Pulmonary artery endothelial cell (primary cell): ENCODE data around the gene TSG101. TPM values are rescaled to one million over a fixed set of nuclear protein-coding genes. Genes with fewer than 3 reads are reported as not detected.
A peak's percentile ranks its signal among the peaks of the same experiment; 100 is the strongest.

ENCODE experiments used
- DNase-seq: peaks from one replicate; pipeline ENCODE4 v3.0.0-alpha.2; 2011; ENCODE audit warnings: low read depth, low spot score
- total RNA-seq: library from RNA; depleted of rRNA; stranded (reverse); fragments of >200 nt; gene quantifications from 2 replicates; pipeline ENCODE4 v1.2.3, GENCODE V29; 2014

The TSG101 gene
- total RNA-seq, 1 donor from 2014 or later, result 51.8 TPM

DNA sequence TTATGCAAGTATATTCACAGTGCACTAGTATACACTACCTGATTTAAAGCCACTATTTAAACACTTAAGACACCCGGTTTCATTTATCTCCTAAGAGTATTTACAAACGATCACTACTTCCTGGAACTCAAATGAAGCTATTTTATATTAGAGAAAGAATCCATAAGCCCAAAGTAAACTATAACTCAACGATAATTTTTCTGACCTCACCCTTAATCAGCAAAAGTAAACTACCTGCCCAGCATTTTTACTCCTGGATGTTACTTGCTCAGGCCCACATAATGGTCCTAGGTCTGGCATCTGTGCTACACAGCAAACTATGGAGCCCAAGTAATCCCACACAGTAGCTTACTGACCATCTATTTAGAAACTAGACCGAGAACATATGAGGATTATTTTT is 33.4 kb downstream of the TSG101 start:
- no peak for DNase-seq

DNA sequence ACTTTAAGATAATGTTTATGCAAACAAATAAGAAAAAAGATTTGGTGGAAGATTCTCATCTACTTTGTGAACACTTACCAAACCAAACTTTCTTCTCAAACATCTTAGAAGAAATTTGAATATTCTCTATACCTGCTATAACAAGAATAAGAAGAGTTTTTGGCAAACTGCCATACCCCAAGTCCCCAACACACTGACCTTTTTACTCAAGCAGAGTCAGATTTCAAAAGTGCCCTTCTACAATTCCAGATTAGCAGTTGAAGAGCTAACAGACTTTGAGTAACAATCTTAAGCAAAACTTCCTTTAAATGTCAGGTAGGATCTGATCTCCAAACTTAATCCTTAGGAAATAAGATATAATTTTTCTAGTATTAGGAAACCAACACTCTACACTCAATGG is 33.9 kb downstream of the TSG101 start:
- DNase-seq, result no peak

DNA sequence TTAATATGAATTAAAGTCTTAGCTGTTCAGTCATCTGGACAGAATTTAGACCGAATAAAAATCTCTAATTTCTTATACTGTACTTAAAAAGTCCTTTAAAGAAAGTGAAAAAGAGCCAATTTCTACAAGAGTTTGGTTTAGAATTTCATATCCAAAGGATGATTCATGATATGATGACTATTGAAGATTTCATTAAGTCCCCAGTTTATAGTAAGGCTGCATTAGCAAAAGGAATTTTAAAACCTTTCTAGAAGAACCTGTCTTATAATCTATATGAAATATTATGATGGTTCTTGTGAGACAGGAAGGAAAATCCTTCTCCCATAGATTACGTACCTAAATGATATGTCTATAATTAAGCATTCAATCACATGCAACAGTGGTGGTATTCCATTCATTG is 34.8 kb downstream of the TSG101 start:
- DNase-seq, result no peak

DNA sequence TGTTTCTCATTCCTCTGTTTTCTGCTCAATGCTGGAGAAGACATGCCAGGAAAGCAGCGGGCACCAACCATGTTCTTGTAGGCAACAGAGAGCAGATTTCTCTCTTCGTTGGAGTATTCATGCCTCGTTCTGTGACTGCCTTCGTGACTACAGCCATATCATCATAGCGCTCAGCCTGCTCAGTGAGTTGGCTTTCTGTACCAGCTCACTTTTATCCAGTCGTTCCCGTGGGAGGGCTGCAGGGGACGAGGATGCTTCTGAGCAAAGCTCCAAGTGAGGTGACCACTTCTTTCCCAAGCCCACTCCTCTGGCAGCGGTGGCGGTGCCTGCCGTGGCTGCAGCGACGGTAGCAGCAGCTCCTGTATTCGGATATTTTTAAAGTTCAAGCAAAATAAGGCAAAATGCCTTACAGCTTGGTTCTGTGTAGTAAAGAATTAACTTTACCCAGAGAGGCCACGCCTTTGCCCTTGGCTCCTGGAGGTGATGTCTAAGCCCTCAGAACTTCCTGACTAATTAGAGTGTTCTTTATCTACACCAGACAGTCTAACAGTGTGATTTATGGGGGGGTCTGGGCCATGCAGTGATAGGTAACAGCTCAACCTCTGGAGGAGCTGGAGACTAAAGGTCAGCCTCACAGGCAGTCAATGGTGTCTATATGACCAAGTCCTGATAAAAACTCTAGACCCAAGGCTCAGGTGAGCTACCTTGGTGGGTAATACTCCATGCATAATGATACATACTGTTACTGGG is 35.8 kb downstream of the TSG101 start:
- DNase-seq, result no peak

DNA sequence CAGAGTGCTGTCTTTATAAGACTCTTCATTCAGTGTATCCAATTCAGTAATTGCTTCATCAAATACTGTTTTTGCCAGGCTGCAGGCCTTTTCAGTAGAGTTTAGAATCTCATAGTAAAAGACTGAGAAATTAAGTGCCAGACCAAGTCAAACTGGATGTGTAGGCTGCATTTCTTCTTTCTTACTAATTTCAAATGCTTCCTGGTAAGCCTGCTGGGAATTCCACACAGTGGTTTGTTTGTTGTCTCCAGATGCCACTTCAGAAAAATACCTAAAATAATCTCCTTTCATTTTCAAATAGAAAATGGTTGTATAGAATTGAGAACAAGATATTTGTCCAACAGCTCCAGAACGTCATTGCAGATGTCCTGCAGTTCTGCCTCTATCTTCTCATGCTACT is 36.4 kb downstream of the TSG101 start:
- DNase-seq, result no peak

DNA sequence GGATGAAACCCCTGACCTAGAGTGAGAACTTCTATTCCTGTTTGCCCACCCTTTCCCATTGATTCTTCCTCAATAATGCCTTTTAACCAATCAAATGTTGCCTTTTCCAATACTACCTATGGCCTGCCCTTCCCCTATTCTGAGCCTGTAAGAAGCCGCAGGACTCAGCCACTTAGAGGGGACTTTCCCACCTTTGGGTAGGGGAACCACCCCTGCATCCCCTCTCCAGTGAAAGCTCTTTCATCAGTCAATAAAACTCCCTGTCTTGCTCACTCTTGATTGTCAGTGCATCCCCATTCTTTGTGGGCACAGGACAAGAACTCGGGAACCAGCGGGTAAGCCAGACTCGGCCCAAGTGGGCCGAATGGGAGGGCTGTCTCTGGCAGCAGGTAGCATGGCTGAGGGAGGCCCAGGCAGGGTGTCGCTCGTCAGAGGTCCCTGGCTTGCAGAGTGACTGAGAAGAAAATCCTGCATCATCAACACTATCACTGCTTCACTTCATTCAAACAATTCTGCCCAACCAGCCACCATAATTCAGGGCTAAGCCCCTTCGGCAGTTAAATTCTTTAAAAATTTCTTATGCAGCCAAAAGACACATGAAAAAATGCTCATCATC is 40.7 kb downstream of the TSG101 start:
- no peak for DNase-seq

DNA sequence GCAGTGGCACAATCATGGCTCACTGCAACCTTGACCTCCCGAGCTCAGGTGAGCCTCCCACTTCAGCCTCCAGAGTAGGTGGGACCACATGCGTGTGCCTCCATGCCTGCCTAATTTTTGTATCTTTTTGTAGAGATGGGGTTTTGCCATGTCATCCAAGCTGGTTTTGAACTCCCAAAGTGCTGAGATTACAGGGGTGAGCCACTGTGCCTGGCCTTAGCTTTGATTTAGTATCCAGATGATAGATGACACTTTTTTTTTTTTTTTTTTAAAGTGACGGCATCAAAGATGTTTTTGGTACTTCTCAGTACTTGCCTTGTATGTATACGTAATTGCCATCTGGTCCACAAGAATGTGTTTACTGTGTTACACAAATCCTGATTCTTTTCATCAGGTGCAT is 47.7 kb downstream of the TSG101 start:
- DNase-seq, result no peak

DNA sequence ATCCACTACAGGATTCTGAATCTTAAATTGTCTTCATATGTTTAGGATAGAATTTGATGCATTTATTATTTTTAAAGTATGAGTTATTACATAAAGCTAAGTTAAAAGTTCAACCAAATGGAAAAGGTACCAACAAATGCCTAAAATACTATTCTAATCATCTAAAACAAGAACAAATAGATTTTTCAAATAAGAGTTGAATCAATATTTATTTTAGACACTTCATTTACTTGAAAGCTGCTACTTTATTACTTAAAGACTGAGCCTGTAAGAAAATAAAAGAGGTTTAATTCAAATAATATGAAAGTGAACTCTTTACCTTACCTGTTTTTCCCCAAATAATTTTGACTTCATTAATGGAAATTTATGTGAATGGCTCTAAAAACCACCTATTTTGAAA is 54.2 kb downstream of the TSG101 start:
- DNase-seq, result no peak

DNA sequence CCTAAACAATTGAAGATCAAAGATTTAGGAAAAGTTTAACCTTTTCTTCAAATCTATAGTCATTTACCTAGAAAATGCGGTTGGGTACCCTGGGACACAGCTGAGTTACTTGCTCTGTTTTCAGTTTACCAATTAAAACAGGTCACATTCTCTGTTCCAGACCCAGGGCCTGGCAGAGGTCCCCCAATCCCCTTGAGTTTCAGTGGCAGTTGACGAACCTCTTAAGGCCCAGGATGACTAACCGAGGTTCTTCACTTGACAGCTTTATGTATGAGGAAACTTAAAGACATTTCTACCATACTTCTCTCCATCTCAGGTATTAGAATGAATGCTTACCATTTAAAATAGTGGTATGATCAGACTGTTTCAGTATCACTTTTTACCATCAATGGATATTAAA is 54.7 kb downstream of the TSG101 start:
- DNase-seq, result no peak

DNA sequence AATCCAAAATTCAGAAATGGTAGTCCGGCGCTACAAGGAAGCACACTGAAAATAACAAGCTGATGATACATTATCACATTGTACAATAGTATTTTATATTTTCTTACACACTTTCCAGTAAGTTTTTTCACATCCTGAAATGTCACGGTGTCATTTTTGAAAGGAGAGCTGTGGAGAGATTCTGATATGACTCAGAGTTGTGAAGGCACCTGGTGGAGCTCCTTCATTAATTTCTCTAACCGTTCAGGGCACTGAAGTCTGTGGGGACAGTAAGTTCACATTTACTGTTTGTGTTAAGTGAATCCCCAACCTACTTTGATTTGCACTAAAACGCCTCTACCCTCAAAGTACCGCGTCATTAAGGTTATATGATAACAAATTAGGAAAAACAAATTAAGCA is 57.8 kb downstream of the TSG101 start:
- DNase-seq, result no peak

DNA sequence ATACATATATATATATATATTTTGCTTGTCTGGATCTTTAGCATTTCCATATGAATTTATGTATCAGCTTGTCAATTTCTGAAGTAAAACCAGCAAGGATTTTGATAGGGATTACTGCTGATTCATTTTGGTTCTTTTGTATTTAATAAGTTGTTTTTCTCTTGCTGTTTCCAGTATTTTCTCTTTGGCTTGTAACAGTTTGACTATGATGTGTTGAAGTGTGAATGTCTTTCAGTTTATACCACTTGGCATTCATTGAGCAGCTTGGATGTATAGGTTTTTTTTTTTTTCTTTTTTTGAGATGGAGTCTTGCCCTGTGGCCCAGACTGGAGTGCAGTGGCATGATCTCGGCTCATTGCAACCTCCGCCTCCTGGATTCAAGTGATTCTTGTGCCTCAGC is 58.7 kb downstream of the TSG101 start:
- DNase-seq, result no peak

DNA sequence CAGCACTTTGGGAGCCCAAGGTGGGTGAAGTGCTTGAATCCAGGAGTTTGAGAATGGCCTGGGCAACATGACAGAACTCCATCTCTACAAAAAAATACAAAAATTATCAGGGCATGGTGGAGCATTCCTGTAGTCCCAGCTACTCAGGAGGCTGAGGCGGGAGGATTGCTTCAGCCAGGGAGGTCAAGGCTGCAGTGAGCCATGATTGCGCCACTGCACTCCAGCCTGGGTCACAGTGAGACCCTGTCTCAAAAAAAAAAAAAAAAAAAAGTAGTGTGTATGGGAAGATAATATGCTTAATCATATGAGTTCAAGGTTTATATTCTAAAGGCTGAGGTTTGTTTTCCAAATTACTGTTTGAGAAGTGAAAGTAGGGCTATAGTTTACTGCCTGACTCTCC is 60.3 kb downstream of the TSG101 start:
- DNase-seq, result no peak

DNA sequence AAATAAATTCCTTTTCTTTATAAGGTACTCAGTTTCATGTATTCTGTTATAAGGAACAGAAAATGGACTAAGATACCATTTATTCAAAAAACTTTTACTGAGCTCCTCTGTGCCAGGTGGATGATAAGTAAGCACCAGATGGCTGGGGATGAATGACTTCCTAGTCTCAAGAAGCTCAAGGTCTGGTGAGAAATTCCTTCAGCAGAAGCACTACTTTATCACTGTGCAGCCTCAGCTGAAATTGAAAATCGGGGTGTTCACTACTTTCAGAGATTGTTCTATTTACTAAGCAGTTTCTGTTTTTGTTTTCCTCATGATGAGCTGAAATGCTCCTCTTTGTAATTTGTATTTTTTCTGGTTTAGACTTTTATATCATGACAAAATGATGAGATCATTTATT is 63.3 kb downstream of the TSG101 start:
- no peak for DNase-seq

DNA sequence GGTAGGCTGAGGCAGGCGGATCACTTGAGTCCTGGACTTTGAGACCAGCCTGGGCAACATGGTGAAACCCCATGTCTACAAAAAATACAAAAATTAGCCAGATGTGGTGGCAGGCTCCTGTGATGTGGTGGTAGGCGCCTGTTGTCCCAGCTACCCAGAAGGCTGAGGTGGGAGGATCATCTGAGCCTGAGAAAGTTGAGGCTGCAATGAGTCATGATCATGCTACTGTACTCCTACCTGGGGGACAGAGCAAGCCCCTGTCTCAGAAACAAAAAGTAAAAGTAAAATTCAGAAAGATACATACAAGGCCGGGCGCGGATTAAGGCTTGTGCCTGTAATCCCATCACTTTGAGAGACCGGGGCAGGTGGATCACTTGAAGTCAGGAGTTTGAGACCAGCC is 64.8 kb downstream of the TSG101 start:
- no peak for DNase-seq

DNA sequence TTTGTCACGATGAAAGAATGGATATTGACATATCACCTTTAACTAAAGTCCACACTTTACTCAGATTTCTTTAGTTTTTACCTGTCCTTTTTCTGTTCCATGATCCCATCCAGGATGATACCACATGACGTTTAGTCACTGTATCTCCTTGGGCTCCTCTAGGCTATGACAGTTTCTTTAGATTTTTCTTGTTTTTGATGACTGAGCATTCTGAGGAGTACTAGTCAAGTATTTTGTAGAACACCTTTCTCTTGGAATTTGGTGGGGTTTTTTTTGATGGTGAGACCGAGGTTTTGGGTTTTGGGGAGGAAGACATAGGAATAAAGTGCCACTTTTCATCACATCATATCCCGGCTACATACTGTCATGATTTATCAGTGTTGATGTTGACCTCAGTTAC is 67.1 kb downstream of the TSG101 start:
- DNase-seq, result no peak

DNA sequence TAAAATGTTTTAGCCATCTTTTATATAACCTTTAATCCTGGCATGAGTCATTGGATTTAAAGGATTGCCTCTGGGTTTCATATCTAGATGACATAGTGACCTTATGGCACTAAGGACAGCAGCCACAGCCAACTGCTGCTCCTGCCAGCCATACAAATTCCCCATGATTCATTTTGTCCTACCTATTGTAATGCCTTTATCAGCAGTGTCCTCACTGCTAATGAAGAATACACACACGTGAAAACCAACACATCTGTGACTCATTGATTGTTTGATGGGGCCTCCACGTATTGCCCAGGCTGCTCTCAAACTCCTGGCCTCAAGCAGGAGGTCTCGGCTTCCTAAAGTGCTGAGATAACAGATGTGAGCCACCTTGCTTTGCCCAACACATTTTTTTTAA is 69.3 kb downstream of the TSG101 start:
- peak; percentile 35 for DNase-seq

DNA sequence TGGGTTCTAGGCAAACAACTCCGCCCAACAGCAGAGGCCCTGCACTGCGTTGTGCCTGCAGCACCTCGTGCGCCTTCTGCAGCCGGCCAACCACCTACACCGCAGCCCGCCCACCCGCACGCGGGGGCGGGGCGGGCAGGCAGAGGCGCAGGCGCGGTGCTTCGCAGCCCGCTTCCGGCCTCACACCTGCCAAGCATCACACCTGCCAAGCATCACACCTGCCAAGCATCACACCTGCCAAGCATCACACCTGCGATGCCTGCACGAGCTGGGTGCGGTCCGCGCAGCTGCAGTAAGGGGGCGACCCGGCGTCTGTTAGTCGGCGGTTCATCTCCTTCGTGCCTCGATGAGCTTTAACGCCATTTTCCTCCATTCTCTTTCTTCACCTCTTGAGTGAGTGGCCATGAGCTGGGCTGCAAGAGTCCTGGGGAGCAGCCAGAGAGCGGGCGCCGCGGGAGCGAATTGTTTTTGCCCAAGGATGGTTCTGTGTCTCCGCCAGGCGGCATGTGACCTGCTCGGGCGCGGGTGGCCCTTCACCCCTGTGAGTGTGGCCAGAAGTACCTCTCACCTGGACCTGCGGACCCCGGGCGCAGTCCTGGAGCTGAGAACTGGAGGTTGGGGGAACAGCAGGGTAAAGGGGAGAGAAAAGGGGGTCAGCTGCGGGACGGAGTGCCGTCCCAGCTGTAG is 70.9 kb downstream of the TSG101 start, which contains the start of gene LDHAL6A:
Gene LDHAL6A, plus strand, starts transcription at position 171 of the 687 bp plus-strand sequence. CDS start 825 bp downstream, outside the sequence.
- no peak for DNase-seq

DNA sequence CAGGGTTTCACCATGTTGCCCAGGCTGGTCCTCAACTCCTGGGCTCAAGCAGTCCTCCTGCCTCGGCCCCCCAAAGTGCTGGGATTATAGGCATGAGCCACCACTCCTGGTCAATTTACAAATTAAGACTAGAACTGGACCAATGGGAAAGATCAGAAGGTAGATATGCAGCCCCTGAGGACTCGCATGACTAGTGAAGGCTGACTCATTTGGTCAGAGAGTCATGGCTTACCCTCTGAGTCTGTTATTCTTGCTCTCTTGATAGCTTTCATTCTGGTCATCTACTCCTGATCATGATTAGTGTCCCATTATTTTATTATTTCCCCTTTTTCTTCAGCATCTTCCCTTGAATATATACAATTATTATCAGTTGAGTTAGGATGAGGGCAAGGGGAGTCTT is 73.8 kb downstream of the TSG101 start:
- DNase-seq, result no peak

DNA sequence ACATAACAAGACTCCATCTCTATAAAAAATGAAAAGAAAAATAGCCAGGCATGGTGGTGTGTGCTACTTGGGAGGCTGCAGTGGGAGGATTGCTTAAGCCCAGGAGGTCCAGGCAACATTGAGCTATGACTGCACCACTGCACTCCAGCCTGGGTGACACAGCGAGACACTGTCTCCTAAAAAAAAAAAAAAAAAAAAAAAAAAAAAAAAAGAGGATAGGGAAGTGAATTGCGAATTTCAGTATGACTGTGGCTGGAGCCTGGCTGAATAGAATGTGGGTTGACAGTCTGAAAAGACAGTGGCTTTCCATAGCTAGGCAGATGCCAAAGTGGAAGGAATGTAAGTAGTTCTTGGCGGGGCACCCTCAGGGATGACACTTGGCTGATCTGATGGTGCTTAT is 77.5 kb downstream of the TSG101 start:
- no peak for DNase-seq

DNA sequence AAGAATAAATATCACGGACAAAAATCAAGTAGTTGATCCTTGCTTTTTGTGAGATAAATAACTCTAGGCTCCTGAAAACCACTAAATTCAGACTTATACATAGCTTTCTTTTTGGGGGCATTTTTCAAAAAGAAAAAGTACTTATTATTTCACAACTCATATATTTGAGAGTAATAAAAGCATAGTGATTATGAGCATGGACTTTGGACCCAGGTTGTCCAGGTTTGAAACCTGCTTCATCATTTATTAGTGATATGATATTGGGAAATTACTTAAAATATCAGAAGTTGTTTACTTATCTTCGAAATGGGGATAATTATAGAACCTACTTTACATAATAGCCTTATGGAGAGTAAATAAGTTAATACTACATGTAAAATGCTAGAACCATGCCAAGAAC is 88.1 kb downstream of the TSG101 start:
- no peak for DNase-seq
